Measurements from ENCODE around the gene COX7A2L.

Gene COX7A2L

GRCh38 chr2:42315844-42316470 lies 45.1 kb downstream of the COX7A2L start:
- no peak for DNase-seq

GRCh38 chr2:42314892-42315468 lies 46.0 kb downstream of the COX7A2L start:
- no peak for DNase-seq

GRCh38 chr2:42312106-42312505 lies 48.9 kb downstream of the COX7A2L start:
- DNase-seq: no peak

- no peak for DNase-seq
Observed at GRCh38 chr2:42310007-42310515, 51.0 kb downstream of the COX7A2L start.

GRCh38 chr2:42309366-42309765 lies 51.7 kb downstream of the COX7A2L start:
- no peak for DNase-seq

GRCh38 chr2:42307180-42307579 lies 53.8 kb downstream of the COX7A2L start:
- no peak for DNase-seq

GRCh38 chr2:42304059-42304713 lies 56.8 kb downstream of the COX7A2L start:
- DNase-seq: no peak

GRCh38 chr2:42303252-42303651 lies 57.8 kb downstream of the COX7A2L start:
- DNase-seq: no peak

- no peak for DNase-seq
Observed at GRCh38 chr2:42300527-42300926, 60.5 kb downstream of the COX7A2L start.
